Left renal cortex interstitium (tissue), 4 donors: ENCODE measurements around the gene IGDCC3. TPM values are rescaled to one million over a fixed set of nuclear protein-coding genes. Genes with fewer than 3 reads are reported as not detected.

Experiments
- DNase-seq, 4 donors: peaks; one replicate each; pipeline ENCODE4 v3.0.0-alpha.2; 2013; ENCODE audit warnings: low read depth in 4 of 4, low spot score in 2 of 4, missing footprints in 1 of 4
- polyA plus RNA-seq, 4 donors: library from polyadenylated mRNA; unstranded; fragments of 120-200 nt; gene quantifications; one replicate each; pipeline ENCODE4 v1.2.1, GENCODE V29; 2013; ENCODE audit not compliant: insufficient read length in 4 of 4

Gene IGDCC3
- polyA plus RNA-seq, 4 donors, result 7.9 to 12.8 (median 8.7) TPM

DNA sequence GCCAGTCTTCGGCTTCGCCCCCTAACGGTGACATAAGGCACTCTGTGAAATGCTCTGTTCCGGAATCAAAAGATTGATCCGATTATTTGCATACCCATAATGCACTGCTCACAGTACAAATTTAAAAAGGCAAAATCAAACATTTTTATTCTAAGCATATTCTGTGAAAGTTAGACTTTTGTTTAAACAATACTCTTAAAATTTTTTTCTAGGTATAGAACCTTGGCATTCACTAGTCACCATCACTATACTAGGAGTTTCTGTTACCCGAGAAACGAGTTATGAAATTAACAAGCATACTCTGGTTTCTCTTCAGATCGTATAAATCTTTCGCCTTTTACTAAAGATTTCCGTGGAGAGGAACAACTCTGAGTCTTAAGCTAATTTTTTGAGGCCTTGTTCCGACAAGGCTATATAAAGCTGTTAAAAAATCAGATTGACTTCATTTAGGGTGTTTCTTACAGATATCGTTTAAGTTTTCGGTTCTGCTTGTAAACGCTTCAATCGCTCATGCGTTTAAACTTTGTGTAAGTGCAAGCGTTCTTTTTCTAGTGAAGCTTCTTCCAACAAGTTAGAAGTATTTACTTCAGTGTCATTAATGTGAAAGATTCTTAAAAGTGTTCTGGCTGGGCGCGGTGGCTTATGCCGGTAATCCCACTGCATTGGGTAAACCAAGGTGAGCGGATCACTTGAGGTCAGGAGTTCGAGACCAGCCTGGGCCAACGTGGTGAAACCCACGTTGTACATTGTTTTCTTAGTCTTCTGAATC lies 73.2 kb downstream of the IGDCC3 start, which contains the start of gene RNU5B-1:
TSS of gene RNU5B-1 (plus strand) at position 297 of the 769 bp plus-strand sequence.
- peak in 3 of 4 donors; percentile 84 to 98 (median 88) for DNase-seq

GRCh38 chr15:65303687-65304380 lies 74.0 kb downstream of the IGDCC3 start:
- peak in 3 of 4 donors; percentile 58 to 93 (median 65) for DNase-seq

- DNase-seq, result no peak
Observed at GRCh38 chr15:65302061-65302460, 75.7 kb downstream of the IGDCC3 start.

DNA sequence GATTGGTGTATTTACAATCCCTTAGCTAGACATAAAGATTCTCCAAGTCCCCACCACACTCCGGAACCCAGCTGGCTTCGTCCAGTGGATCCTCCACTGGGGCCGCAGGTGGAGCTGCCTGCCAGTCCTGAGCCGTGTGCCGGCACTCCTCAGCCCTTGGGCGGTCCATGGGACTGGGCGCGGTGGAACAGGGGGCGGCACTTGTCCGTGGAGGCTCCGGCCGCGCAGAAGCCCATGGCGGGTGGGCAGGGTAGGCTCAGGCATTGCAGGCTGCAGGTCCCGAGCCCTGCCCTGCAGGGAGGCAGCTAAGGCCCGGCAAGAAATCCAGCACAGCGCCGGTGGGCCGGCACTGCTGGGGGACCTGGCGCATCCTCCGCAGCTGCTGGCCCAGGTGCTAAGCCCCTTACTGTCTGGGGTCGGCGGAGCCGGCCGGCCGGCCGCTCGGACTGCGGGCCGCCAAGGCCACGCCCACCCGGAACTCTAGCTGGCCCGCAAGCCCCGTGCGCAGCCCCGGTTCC lies 76.8 kb downstream of the IGDCC3 start:
- DNase-seq, result no peak

DNA sequence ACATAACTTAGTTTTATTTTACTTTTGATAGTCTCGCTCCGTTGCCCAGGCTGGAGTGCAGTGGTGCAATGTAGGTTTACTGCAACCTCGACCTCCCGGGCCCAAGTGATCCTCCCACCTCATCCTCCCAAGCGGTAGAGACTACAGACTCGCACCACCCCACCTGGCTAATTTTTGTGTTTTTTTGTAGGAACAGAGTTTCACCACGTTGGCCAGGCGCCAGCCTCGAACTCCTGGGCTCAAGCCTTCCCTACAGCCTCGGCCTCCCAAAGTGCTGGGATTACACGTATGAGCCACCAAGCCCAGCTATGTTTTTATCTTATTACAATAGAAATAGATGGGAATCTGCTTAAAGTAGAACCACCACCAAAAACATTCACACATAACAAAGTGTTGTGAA lies 79.1 kb downstream of the IGDCC3 start:
- DNase-seq, result no peak

- DNase-seq, result no peak
Observed at GRCh38 chr15:65292938-65293518, 84.8 kb downstream of the IGDCC3 start.

DNA sequence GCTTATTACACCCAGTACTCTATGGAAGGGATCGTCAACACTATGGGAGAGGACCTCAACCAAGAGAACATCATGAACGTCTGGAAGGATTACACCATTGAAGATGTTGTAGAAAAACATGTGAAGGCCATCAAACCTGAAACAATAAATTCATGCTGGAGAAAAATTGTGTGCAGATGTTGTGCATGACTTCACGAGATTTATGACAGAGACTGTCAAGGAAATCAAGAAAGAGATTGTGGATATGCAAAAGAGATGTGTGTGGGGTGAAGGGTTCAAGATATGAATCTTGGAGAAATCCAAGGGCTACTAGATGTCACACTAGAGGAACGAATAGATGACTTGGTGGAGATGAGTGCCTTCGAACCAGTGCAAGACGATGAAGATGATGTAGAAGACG lies 87.6 kb downstream of the IGDCC3 start:
- no peak for DNase-seq

- no peak for DNase-seq
Observed at GRCh38 chr15:65289261-65289854, 88.4 kb downstream of the IGDCC3 start.

DNA sequence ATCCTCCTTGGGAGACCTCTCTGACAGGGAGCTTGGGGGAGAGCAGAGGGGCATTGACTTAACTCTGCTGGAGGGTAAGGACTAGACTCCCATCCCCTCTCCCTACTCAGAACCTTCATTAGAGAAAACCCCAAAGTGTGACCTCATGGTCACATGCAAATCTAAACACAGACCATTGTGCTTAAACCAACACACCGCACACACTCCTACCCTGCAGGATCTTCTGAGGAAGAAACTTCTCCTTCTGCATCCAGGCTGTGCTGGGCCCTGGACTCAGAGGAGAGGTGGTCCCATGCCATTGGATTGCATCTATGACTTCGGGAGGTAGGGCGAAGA lies 90.3 kb downstream of the IGDCC3 start:
- DNase-seq, result no peak

- peak in 3 of 4 donors; percentile 75 to 79 (median 78) for DNase-seq
Observed at GRCh38 chr15:65286704-65287519, 90.9 kb downstream of the IGDCC3 start, which contains the start of gene PARP16. TSS of gene PARP16 (minus strand) at chr15:65286883. CDS start at chr15:65286426, 457 bp downstream.

DNA sequence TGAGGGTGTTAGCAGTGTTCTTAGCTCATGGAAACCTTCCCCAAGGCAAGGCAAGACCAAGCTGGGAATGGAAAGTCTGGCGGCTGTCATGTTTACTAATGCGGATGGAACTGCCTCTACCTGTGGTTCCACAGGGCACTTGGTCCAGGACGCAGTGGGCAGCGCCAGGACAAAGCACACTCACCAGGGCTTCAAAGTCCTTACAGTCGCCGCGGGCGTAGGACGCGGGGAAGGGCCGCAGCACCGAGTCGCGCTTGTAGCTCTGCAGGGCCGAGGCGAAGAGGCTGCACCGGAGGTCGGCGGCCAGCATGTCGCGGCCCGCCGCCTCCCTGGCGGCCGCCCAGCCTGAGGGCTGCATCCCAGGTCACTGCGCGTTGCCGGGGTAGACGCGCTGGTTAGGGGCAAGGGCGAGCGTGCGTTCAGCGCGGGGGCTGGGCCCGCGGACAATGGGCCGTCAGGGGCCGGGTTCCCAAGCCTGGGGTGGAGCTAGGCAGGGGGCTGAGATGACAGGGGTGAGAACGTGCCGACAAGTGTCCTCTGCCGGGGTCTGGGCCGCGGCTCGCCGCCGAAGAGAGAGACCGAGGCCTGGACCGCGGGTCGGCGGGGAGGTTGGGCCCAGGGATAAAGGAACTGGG lies 91.6 kb downstream of the IGDCC3 start:
- DNase-seq, result peak in 1 of 4 donors; percentile 38

- no peak for DNase-seq
Observed at GRCh38 chr15:65285291-65286068, 92.3 kb downstream of the IGDCC3 start.

DNA sequence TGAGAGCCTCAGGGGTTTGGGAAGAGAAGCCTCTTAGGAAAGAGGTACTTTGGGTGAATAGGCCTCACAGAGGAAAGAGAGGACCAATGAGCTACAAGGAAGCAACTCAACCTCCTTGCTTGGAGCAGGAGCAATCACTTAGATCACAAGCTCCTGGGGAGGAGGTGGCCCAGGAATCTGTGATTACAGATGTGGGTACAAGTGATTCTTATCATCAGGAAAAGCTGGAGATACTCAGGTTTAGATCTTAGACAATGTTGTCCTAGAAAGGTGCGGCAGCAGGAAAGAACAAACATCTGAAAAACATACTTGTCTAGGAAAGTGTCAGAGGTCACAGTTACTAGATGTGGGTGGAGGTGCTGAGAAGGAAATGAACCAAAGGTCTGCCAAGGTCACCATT lies 99.3 kb downstream of the IGDCC3 start:
- no peak for DNase-seq

Other genes with a start within 250 kb of the IGDCC3 start
- gene PDCD7, start 244.2 kb downstream of the IGDCC3 start, polyA plus RNA-seq, result 10 to 100 TPM; 31.1 to 37.7 (median 34.4) TPM
- gene CLPX, start 192.7 kb downstream of the IGDCC3 start, polyA plus RNA-seq, result 10 to 100 TPM; 58.5 to 82.8 (median 76.5) TPM
- gene CILP, start 166.5 kb downstream of the IGDCC3 start, polyA plus RNA-seq, result 1 to 10 TPM; 3.2 to 4.4 (median 3.9) TPM
- 10 to 100 TPM; 16.4 to 18.3 (median 17.7) TPM for gene PARP16, start 91.1 kb downstream of the IGDCC3 start, polyA plus RNA-seq
- not detected for gene RNU5A-1, start 82.0 kb downstream of the IGDCC3 start, polyA plus RNA-seq
- not detected for gene RNU5B-1, start 73.3 kb downstream of the IGDCC3 start, polyA plus RNA-seq
- gene IGDCC4, start 44.9 kb upstream of the IGDCC3 start, polyA plus RNA-seq, result 10 to 100 TPM; 11.8 to 14.5 (median 12.8) TPM
- 10 to 100 TPM; 24.6 to 33.0 (median 28.3) TPM for gene DPP8, start 139.7 kb upstream of the IGDCC3 start, polyA plus RNA-seq
- gene HACD3, start 152.5 kb upstream of the IGDCC3 start, polyA plus RNA-seq, result 100 to 1,000 TPM; 139 to 184 (median 164) TPM
- 10 to 100 TPM; 45.4 to 53.7 (median 50.8) TPM for gene INTS14, start 233.1 kb upstream of the IGDCC3 start, polyA plus RNA-seq
- gene SLC24A1, start 243.9 kb upstream of the IGDCC3 start, polyA plus RNA-seq, result 10 to 100 TPM; 18.5 to 26.0 (median 23.6) TPM